Measurements from ENCODE around the gene P2RY2.
A peak's percentile ranks its signal among the peaks of the same experiment; 100 is the strongest.

Gene P2RY2

GRCh38 chr11:73241300-73241699 is 23.2 kb downstream of the P2RY2 start:
- TF ChIP-seq, protein P1, sequence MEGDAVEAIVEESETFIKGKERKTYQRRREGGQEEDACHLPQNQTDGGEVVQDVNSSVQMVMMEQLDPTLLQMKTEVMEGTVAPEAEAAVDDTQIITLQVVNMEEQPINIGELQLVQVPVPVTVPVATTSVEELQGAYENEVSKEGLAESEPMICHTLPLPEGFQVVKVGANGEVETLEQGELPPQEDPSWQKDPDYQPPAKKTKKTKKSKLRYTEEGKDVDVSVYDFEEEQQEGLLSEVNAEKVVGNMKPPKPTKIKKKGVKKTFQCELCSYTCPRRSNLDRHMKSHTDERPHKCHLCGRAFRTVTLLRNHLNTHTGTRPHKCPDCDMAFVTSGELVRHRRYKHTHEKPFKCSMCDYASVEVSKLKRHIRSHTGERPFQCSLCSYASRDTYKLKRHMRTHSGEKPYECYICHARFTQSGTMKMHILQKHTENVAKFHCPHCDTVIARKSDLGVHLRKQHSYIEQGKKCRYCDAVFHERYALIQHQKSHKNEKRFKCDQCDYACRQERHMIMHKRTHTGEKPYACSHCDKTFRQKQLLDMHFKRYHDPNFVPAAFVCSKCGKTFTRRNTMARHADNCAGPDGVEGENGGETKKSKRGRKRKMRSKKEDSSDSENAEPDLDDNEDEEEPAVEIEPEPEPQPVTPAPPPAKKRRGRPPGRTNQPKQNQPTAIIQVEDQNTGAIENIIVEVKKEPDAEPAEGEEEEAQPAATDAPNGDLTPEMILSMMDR (IDR thresholded peaks at IDR 0.05; ENCODE audit: low read depth, low read length), result no peak
- H3K4me3 ChIP-seq (ENCODE audit: low read depth, low read length), result no peak overlapping the region

GRCh38 chr11:73242251-73243092 is 24.4 kb downstream of the P2RY2 start:
- H3K4me3 ChIP-seq (ENCODE audit: low read depth, low read length), result no peak overlapping the region

DNA sequence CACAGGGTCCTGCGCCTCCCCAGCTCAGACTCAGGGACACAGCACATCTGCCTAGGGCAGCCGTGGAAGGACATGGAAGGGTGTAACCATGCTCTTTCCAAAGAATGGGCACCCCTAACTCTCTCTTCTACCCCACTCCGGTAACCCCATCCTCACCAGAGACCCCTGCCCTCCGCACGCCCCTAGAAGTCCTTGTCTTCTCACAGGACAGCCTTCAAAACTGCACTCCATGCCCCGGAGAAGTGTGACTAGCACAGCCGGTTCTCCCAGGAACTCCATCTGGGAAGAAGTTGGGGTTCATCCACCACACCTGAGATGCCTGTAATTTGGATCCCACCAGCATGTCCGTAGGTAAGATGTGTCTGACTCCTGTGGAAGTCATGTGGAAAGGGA is 25.0 kb downstream of the P2RY2 start:
- TF ChIP-seq, protein P1 (IDR thresholded peaks at IDR 0.05; ENCODE audit: low read depth, low read length), result no peak

More at GRCh38 chr11:73242251-73243092, 24.4 kb downstream of the P2RY2 start:
- TF ChIP-seq, protein P1 (IDR thresholded peaks at IDR 0.05; ENCODE audit: low read depth, low read length), result peak; percentile 87

DNA sequence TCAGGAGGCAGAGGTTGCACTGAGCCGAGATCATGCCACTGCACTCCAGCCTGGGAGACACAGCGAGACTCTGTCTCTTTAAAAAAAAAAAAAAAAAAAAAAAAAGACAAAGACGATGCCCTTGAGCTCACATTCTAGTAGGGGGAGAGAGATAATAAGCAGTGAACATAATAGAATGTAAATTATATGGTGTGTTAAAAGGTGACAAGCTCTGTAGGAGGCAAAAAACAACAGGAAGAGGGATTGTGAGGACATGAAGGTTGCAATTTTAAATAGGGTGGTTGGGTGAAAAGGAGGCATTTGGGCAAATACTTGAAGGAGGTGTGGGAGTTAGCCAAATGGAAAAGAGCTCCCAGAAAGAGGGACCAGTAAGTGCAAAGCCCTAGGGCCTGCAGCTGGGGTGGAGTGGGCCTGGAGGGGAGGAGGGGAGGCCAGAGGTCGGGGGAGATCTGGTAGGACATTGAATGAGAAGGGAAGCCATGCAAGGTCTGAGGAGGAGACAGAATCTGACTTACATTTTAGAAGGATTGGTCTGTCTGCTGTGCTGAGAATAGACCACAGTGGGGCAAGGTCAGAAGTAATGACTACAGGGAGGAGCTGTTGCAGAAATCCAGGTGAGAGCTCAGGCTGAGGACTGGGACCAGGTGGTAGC is 26.6 kb downstream of the P2RY2 start:
- TF ChIP-seq, protein P1 (IDR thresholded peaks at IDR 0.05; ENCODE audit: low read depth, low read length), result no peak
- H3K4me3 ChIP-seq (ENCODE audit: low read depth, low read length), result no peak overlapping the region

More for the DNA sequence above, 25.0 kb downstream of the P2RY2 start:
- no peak overlapping the region for H3K4me3 ChIP-seq (ENCODE audit: low read depth, low read length)

- TF ChIP-seq, protein P1 (IDR thresholded peaks at IDR 0.05; ENCODE audit: low read depth, low read length), result no peak
- H3K4me3 ChIP-seq (ENCODE audit: low read depth, low read length), result no peak overlapping the region
These were observed 27.4 kb downstream of the P2RY2 start for GRCh38 chr11:73245461-73245860.

- TF ChIP-seq, protein P1 (IDR thresholded peaks at IDR 0.05; ENCODE audit: low read depth, low read length), result no peak
- no peak overlapping the region for H3K4me3 ChIP-seq (ENCODE audit: low read depth, low read length)
These were observed 28.2 kb downstream of the P2RY2 start for GRCh38 chr11:73246303-73246702.
